Mucosa of descending colon (tissue), 3 donors: ENCODE data around the gene IZUMO2. TPM values are rescaled to one million over a fixed set of nuclear protein-coding genes. Genes with fewer than 3 reads are reported as not detected.

Experiments used
- ATAC-seq: fragments of 200-7000 bp; cut with Tn5 transposase; one replicate; pipeline ENCODE4 v1.9.1; 2020; ENCODE audit warnings: mild to moderate bottlenecking, moderate library complexity
- DNase-seq, 3 donors: peaks; one replicate each; pipeline ENCODE4 v3.0.0-alpha.2; 2020
- H3K36me3 ChIP-seq: fragments of 200-600 bp; one replicate; pipeline ENCODE4 v1.8.0; 2021; ENCODE audit warnings: low read depth, mild to moderate bottlenecking
- H3K4me1 ChIP-seq: fragments of 200-600 bp; one replicate; pipeline ENCODE4 v1.8.0; 2021; ENCODE audit warnings: low read depth, mild to moderate bottlenecking
- H3K4me3 ChIP-seq: fragments of 200-600 bp; one replicate; pipeline ENCODE4 v1.8.0; 2021; ENCODE audit warnings: mild to moderate bottlenecking
- H3K9me3 ChIP-seq: fragments of 200-600 bp; one replicate; pipeline ENCODE4 v1.8.0; 2021; ENCODE audit warnings: mild to moderate bottlenecking
- intact Hi-C, 2 donors: fragments of 100-400 bp; cut with DNase I in 1 of 2; cut with micrococcal nuclease in 1 of 2; formaldehyde crosslinking; loops; one replicate each; pipeline versions ENCODE4 v1.11.0 to v1.11.1; 2022; cut with DNase I, micrococcal nuclease
- total RNA-seq, 3 donors: library from RNA; stranded (reverse); fragmentation: NEBNext Ultra II Directional in 2 of 3; extraction: Animal tissue kit (Norgen Biotek cat#: 25700) in 2 of 3; gene quantifications; one replicate each; pipeline versions ENCODE4 v1.2.1 to v1.2.4, GENCODE V29; 2021 to 2023
- TF ChIP-seq, protein P1 (sequence below): fragments of 200-600 bp; IDR thresholded peaks from one replicate; pipeline ENCODE4 v1.8.0; 2022; ENCODE audit warnings: antibody characterized with exemption, mild to moderate bottlenecking
- donor health status: DM: no; HTN: no; CAD: no; lungs with moderate emphysema.
- donor health status: DM: no; HTN: no; CAD: no.
- donor health status: DM: no; HTN: yes; CAD: no.

The IZUMO2 gene
- total RNA-seq, 3 donors from 2014 or later, result not detected

DNA sequence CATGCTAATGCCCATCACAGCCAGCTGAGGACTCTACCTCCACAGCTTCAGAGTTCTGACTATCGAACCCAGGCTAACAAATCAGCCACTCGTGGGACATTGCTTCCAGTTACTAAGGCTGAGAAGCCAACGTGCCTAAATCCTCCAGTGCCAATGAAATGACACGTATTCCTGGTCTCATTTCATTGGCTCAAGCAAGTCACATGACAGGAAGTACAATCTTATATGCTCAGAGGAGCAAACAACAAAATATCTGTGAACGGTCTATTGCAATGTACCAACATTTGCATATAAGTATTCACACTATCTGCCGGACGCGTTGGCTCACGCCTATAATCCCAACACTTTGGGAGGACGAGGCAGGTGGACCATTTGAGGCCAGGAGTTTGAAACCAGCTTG, 12.8 kb upstream of the IZUMO2 start:
- intact Hi-C loops, result no loop called here
- ATAC-seq (no peak), DNase-seq (no peak)
- no peak overlapping the region for H3K4me3 ChIP-seq
- no peaks in the 10 kb centered on the region for H3K36me3 ChIP-seq
- H3K9me3 ChIP-seq, result no peaks in the 10 kb centered on the region
- peaks cover 12% of the 10 kb centered on the region for H3K4me1 ChIP-seq
- TF ChIP-seq, protein P1, sequence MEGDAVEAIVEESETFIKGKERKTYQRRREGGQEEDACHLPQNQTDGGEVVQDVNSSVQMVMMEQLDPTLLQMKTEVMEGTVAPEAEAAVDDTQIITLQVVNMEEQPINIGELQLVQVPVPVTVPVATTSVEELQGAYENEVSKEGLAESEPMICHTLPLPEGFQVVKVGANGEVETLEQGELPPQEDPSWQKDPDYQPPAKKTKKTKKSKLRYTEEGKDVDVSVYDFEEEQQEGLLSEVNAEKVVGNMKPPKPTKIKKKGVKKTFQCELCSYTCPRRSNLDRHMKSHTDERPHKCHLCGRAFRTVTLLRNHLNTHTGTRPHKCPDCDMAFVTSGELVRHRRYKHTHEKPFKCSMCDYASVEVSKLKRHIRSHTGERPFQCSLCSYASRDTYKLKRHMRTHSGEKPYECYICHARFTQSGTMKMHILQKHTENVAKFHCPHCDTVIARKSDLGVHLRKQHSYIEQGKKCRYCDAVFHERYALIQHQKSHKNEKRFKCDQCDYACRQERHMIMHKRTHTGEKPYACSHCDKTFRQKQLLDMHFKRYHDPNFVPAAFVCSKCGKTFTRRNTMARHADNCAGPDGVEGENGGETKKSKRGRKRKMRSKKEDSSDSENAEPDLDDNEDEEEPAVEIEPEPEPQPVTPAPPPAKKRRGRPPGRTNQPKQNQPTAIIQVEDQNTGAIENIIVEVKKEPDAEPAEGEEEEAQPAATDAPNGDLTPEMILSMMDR, result no peak

DNA sequence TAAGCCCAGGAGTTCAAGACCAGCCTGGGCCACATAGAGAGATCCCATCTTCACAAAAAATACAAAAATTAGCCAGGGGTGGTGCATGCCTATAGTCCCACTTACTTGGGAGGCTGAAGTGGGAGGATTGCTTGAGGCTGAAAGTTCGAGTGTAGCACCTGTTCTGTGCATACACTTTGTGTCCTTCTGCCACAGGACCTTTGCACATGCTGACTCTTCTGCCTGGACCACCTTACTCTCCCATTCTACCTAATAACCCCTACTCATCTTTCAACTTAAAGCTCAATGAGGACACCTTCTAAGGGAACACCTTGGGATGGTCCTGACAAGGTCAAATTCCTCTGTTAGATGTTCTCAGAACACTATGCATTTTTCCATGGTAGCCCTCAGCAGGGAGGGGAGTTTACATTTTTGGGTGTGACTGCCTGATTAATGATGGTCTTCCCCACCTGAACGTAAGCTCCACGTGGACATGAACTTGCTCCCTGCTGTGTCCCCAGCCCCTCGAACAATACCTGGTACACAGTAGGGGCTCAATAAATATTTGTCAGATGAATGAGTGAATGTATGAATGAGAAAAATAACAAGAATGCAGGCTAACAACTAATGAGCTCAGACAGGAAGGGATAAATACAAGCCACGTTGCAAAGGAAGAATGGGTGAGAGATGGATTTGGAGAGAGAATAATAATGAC, 11.2 kb upstream of the IZUMO2 start:
- peaks cover 8% of the 10 kb centered on the region for H3K4me1 ChIP-seq
- ATAC-seq, result no peak
- DNase-seq, result no peak
- no peaks in the 10 kb centered on the region for H3K9me3 ChIP-seq
- no peaks in the 10 kb centered on the region for H3K36me3 ChIP-seq
- no peak overlapping the region for H3K4me3 ChIP-seq
- TF ChIP-seq, protein P1, result no peak
- intact Hi-C loops, result no loop called here

DNA sequence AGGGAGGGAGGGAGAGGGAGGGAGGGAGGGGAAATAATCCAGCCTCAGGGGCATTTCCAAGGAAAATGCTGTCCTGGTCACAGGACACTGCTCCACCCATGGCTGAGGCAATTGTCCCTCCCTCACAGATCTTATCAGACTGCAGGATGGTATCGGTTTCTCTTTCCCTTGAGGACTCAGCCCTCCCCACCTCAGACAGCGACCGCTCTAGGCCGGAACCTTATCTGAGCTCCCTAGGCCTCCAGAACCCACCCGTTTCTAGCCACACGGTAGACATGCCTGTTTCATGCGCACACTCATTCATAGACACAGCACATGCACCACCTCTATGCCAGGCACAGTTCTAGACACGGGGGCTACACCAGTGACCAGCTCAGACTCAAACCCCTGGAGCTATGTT, 10.0 kb upstream of the IZUMO2 start:
- Histone ChIP-seq H3K36me3 (no peaks in the 10 kb centered on the region), H3K4me3 (no peak overlapping the region), H3K9me3 (no peaks in the 10 kb centered on the region), H3K4me1 (peaks cover 2% of the 10 kb centered on the region)
- ATAC-seq, result peak; percentile 97
- DNase-seq, result peak; percentile 76 to 82 (median 78)
- TF ChIP-seq, protein P1, result no peak
- intact Hi-C loops, result no loop called here

DNA sequence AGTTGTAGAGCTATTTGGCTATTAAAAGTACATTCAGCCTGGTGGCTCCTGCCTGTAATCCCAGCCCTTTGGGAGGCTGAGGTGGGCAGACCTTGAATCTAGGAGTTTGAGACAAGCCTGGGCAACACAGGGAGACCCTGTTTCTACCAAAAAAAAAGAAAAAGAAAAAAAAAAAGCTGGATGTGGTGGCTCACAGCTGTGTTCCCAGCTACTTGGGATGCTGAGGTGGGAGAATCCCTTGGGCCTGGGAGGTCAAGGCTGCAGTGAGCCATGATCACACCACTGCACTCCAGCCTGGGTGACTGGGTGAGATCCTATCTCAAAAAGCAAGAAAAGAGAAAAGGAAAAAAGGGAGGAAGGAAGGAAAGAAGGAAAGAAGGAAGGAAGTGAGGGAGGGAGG, 9.6 kb upstream of the IZUMO2 start:
- Histone ChIP-seq H3K9me3 (no peaks in the 10 kb centered on the region), H3K4me1 (peaks cover 2% of the 10 kb centered on the region), H3K4me3 (no peak overlapping the region), H3K36me3 (no peaks in the 10 kb centered on the region)
- TF ChIP-seq, protein P1, result no peak
- DNase-seq (no peak), ATAC-seq (no peak)
- intact Hi-C loops, result no loop called here

DNA sequence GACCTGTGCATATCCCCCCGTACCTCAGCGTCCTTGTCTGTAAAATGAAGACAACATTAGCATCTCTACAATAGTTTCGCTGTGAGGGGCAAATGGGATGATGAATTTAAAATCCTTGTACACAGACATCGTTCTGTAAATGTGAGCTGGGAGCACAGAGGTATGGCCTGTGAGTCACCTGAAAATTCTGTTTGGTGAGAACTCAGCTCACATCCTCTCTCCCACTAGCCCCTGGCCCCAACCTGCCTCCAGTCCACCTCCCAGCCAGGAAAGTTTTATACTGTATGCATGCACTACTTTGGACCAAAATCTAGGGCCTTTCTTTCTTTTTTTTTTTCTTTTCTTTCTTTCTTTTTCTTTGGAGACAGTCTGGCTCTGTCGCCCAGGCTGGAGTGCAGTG, 8.7 kb upstream of the IZUMO2 start:
- Histone ChIP-seq H3K36me3 (no peaks in the 10 kb centered on the region), H3K9me3 (no peaks in the 10 kb centered on the region), H3K4me1 (peaks cover 6% of the 10 kb centered on the region), H3K4me3 (no peak overlapping the region)
- ATAC-seq, result no peak
- no peak for DNase-seq
- TF ChIP-seq, protein P1, result no peak
- intact Hi-C loops, result no loop called here
